ENCODE results near the gene GAB4. TPM values are rescaled to one million over a fixed set of nuclear protein-coding genes. Genes with fewer than 3 reads are reported as not detected.

Gene GAB4
- total and polyA plus RNA-seq, 2 of the 8 experiments (the other 6 are each of a cell fraction or from before 2014, with no cell fraction given): 0.03 to 0.17 TPM

DNA sequence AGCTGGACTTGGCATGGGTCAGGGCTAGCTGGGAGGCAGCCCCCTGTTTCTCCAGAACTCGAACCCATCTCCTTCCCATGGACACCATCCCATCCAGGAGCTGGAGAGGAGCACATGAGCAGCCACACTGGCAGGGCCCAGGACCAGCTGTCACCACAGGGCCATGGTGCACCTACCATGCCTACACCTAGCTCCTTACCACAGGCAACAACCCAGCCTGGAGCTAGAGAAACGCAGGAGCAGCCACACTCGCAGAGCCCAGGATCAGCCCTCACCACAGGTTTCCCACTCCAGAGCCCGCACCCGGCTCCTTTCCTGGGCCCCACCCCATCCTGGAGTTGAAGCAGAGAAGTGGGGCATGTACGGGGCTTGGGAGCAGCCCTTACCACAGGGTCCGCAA is 50.2 kb downstream of the GAB4 start:
- H2BK15ac ChIP-seq (ENCODE audit: low read length): no peak overlapping the region
- no peak overlapping the region for H3K23ac ChIP-seq (ENCODE audit: insufficient read length)
- no peak overlapping the region for H3K56ac ChIP-seq (replicated peaks; ENCODE audit: insufficient read length, low read depth, low read length)
- no peak overlapping the region for H4K5ac ChIP-seq (ENCODE audit: insufficient read length, low read depth, low read length)
- no peak for FAIRE-seq
- ChIA-PET POLR2A (ENCODE audit: partially characterized antibody) (no interaction called here), CTCF (ENCODE audit: partially characterized antibody) (no interaction called here)
- no peak overlapping the region for H2BK5ac ChIP-seq (ENCODE audit: low read depth, low read length)
- 0 out of 7 replicates have a peak, but pooled peaks cover 0 to 3% (median 0%) of the 10 kb centered on the region in 4 experiments for H3K27me3 ChIP-seq (replicated peaks in 1 of 4; ENCODE audit: control insufficient read depth in 3 of 4, extremely low read depth in 1 of 4, insufficient read depth in 3 of 4, low read length in 3 of 4)
- no peaks in the 10 kb centered on the region for H3K79me1 ChIP-seq (ENCODE audit: low read depth, low read length)
- H4K20me1 ChIP-seq (replicated peaks in 1 of 2; ENCODE audit: control insufficient read depth in 1 of 2, insufficient read depth in 2 of 2, low read length in 2 of 2): no peaks in the 10 kb centered on the region
- H3K4me1 ChIP-seq (replicated peaks in 1 of 4; ENCODE audit: control insufficient read depth in 3 of 4, insufficient read depth in 4 of 4, low read length in 3 of 4): no peaks in the 10 kb centered on the region
- no peaks in the 10 kb centered on the region for H3K79me2 ChIP-seq (ENCODE audit: control insufficient read depth in 1 of 2, insufficient read depth in 2 of 2, low read length in 2 of 2)
- H2BK12ac ChIP-seq (ENCODE audit: low read depth, low read length): no peak overlapping the region
- no peaks in the 10 kb centered on the region for H3K36me3 ChIP-seq (ENCODE audit: control insufficient read depth in 2 of 4, insufficient read depth in 4 of 4, low read length in 3 of 4)
- H3K4ac ChIP-seq (replicated peaks; ENCODE audit: insufficient read length, low read depth, low read length): no peak overlapping the region
- no peak overlapping the region for H4K8ac ChIP-seq (ENCODE audit: extremely low read depth, insufficient read depth, low read length)
- no peaks in the 10 kb centered on the region for H3K23me2 ChIP-seq (ENCODE audit: low read depth, low read length)
- no peak overlapping the region for H3K14ac ChIP-seq (ENCODE audit: insufficient read length)
- peaks cover 54 to 94% of the 10 kb centered on the region in 2 experiments for H3K9me3 ChIP-seq (ENCODE audit: insufficient read depth in 2 of 2, low read depth in 1 of 2, low read length in 1 of 2)
- no peak overlapping the region for H2BK20ac ChIP-seq (ENCODE audit: low read length)
- no peak overlapping the region for H3K4me2 ChIP-seq (ENCODE audit: insufficient read depth in 1 of 2, low read depth in 2 of 2, low read length in 2 of 2)
- H4K91ac ChIP-seq (replicated peaks; ENCODE audit: insufficient read length, low read length): no peak overlapping the region
- WGBS, 2 experiments (ENCODE audit: extremely low coverage in 1 of 2, insufficient coverage in 1 of 2, insufficient read length in 1 of 2, insufficient replicate concordance in 2 of 2, low coverage in 1 of 2, low lambda C conversion rate in 2 of 2, missing lambda C conversion rate in 1 of 2): 80% methylated on average over 7 of the region's 7 CpGs; no CpG with 5 or more reads in 1 of the 2 experiments
- H2AFZ ChIP-seq (ENCODE audit: low read length): no peak overlapping the region
- H2BK120ac ChIP-seq (replicated peaks; ENCODE audit: low read depth, low read length): no peak overlapping the region
- no peak overlapping the region for H2AK5ac ChIP-seq (ENCODE audit: low read depth, low read length)
- H3K4me3 ChIP-seq (ENCODE audit: extremely low read depth in 1 of 4, insufficient read depth in 2 of 4, low read depth in 3 of 4, low read length in 4 of 4): no peak overlapping the region
- DNase-seq (ENCODE audit: low read depth in 1 of 2, low spot score in 2 of 2): peak in 1 of 2 experiments; percentile 14
- H3K9ac ChIP-seq (replicated peaks in 1 of 4; ENCODE audit: extremely low read depth in 1 of 4, low read depth in 3 of 4, low read length in 3 of 4): no peak overlapping the region
- no peak overlapping the region for H3K18ac ChIP-seq (ENCODE audit: extremely low read depth, low read length)
- no peak overlapping the region for H3K27ac ChIP-seq (ENCODE audit: low read depth, low read length)
- TF ChIP-seq SRF (IDR thresholded peaks at IDR 0.05; ENCODE audit: low read depth, low read length) (no peak), SAP30 (IDR thresholded peaks at IDR 0.05; ENCODE audit: insufficient read depth, insufficient replicate concordance, low read length) (no peak), BACH1 (IDR thresholded peaks at IDR 0.05; ENCODE audit: low read length) (no peak), CHD1 (IDR thresholded peaks at IDR 0.05; ENCODE audit: low read depth, low read length) (no peak), JUN (IDR thresholded peaks at IDR 0.05; ENCODE audit: low read depth, low read length) (no peak), SP1 (IDR thresholded peaks at IDR 0.05; ENCODE audit: low read depth, low read length) (no peak), CBX5 (IDR thresholded peaks at IDR 0.05; ENCODE audit: low read depth, low read length) (no peak), RAD21 (IDR thresholded peaks at IDR 0.05 in 1 of 2, conservative IDR thresholded peaks at IDR 0.05 in 1 of 2; ENCODE audit: low read depth in 2 of 2, low read length in 2 of 2) (no peak), SIX5 (IDR thresholded peaks at IDR 0.05; ENCODE audit: low read depth, low read length) (no peak)

All from H1 (cell line).